IMR-90 (cell line): ENCODE results near the gene ENO2. TPM values are rescaled to one million over a fixed set of nuclear protein-coding genes. Genes with fewer than 3 reads are reported as not detected.

ENCODE experiments used
- ATAC-seq: fragments of 200-7000 bp; cut with Tn5 transposase; 2 replicates; pipeline ENCODE4 v1.9.1; 2020; ENCODE audit warnings: low read depth, mild to moderate bottlenecking, moderate library complexity
- BruUV-seq: library from RNA; stranded (reverse); fragments of 400-500 nt; replicated peaks from 2 replicates; lab custom pipeline; 2021; lab: Mats Ljungman, UMichigan
- CTCF ChIA-PET: fragments of 300-600 bp; formaldehyde crosslinking; extraction: SDS; loops from one replicate; lab custom pipeline; 2021; ENCODE audit warnings: antibody characterized with exemption; lab: Yijun Ruan, JAX
- POLR2A ChIA-PET: fragments of 300-600 bp; sonication (Branson Sonifier 250); formaldehyde crosslinking; loops from one replicate; lab custom pipeline; 2022; ENCODE audit warnings: antibody characterized with exemption; ENCODE audit not compliant: unreplicated experiment; lab: Charles Lee
- DNase-seq: peaks from one replicate; pipeline ENCODE4 v3.0.0; 2013
- H2AFZ ChIP-seq: replicated peaks from 2 replicates; pipeline ENCODE3; 2013; ENCODE audit warnings: low read length, mild to moderate bottlenecking; ENCODE audit not compliant: poor library complexity
- H2AK5ac ChIP-seq: 2 replicates; pipeline ENCODE4 v1.6.1; 2013; ENCODE audit warnings: low read depth, low read length, inconsistent platforms
- H2AK9ac ChIP-seq: replicated peaks from 2 replicates; pipeline ENCODE3; 2013; ENCODE audit warnings: mild to moderate bottlenecking, low read depth, low read length, moderate library complexity; ENCODE audit not compliant: poor library complexity
- H2BK120ac ChIP-seq: 2 replicates; pipeline ENCODE4 v1.6.1; 2013; ENCODE audit warnings: low read depth, low read length, inconsistent platforms
- H2BK15ac ChIP-seq: 3 replicates; pipeline ENCODE4 v1.6.1; 2013; ENCODE audit warnings: low read depth, low read length, inconsistent platforms
- H2BK20ac ChIP-seq: 2 replicates; pipeline ENCODE4 v1.6.1; 2013; ENCODE audit warnings: low read depth, mild to moderate bottlenecking, inconsistent platforms, low read length, moderate library complexity
- H2BK5ac ChIP-seq: 2 replicates; pipeline ENCODE4 v1.6.1; 2013; ENCODE audit warnings: mild to moderate bottlenecking, low read depth, low read length, inconsistent platforms; ENCODE audit not compliant: poor library complexity, severe bottlenecking
- H3K14ac ChIP-seq: replicated peaks from 2 replicates; pipeline ENCODE4 v1.6.1; 2013; ENCODE audit warnings: low read depth, low read length, inconsistent platforms
- H3K18ac ChIP-seq: 2 replicates; pipeline ENCODE4 v1.6.1; 2013; ENCODE audit warnings: low read depth, low read length, control low read depth
- H3K23ac ChIP-seq: 2 replicates; pipeline ENCODE4 v1.6.1; 2013; ENCODE audit warnings: low read depth, low read length, inconsistent platforms
- H3K27ac ChIP-seq: 2 replicates; pipeline ENCODE4 v1.5.1; 2013; ENCODE audit warnings: mild to moderate bottlenecking, control low read depth, low read length; ENCODE audit not compliant: insufficient read depth
- H3K27me3 ChIP-seq: 2 replicates; pipeline ENCODE4 v1.6.1; 2013; ENCODE audit warnings: low read length; ENCODE audit not compliant: control insufficient read depth, insufficient read depth
- H3K36me3 ChIP-seq: 2 replicates; pipeline ENCODE4 v1.6.1; 2013; ENCODE audit warnings: low read length, mixed read lengths; ENCODE audit not compliant: control insufficient read depth, insufficient read depth
- H3K4ac ChIP-seq: 2 replicates; pipeline ENCODE4 v1.6.1; 2013; ENCODE audit warnings: low read depth, low read length, inconsistent platforms
- H3K4me1 ChIP-seq: 2 replicates; pipeline ENCODE4 v1.6.1; 2013; ENCODE audit warnings: low read length, mixed read lengths; ENCODE audit not compliant: control insufficient read depth, insufficient read depth
- H3K4me2 ChIP-seq: 2 replicates; pipeline ENCODE4 v1.6.1; 2013; ENCODE audit warnings: low read depth, mild to moderate bottlenecking, control low read depth, low read length, moderate library complexity
- H3K4me3 ChIP-seq: 2 replicates; pipeline ENCODE4 v1.5.1; 2013; ENCODE audit warnings: low read depth, mild to moderate bottlenecking, control low read depth, low read length, moderate library complexity; ENCODE audit not compliant: insufficient read depth
- H3K56ac ChIP-seq: 2 replicates; pipeline ENCODE4 v1.6.1; 2013; ENCODE audit warnings: low read length, inconsistent platforms; ENCODE audit not compliant: insufficient read depth; ENCODE audit errors: extremely low read depth
- H3K79me1 ChIP-seq, 2 experiments: 2 replicates each; pipeline ENCODE4 v1.6.1; 2013; ENCODE audit warnings: low read length in 2 of 2, inconsistent platforms in 1 of 2, low read depth in 1 of 2
- H3K9ac ChIP-seq: 2 replicates; pipeline ENCODE4 v1.6.1; 2013; ENCODE audit warnings: low read depth, low read length, control low read depth
- H3K9me1 ChIP-seq: 2 replicates; pipeline ENCODE4 v1.6.1; 2013; ENCODE audit warnings: low read length, inconsistent platforms; ENCODE audit not compliant: insufficient read depth
- H3K9me3 ChIP-seq: 2 replicates; pipeline ENCODE4 v1.6.1; 2013; ENCODE audit warnings: low read length; ENCODE audit not compliant: control insufficient read depth, insufficient read depth
- H4K20me1 ChIP-seq: 2 replicates; pipeline ENCODE4 v1.6.1; 2013; ENCODE audit warnings: low read length, inconsistent platforms; ENCODE audit not compliant: insufficient read depth
- H4K5ac ChIP-seq: 2 replicates; pipeline ENCODE4 v1.6.1; 2013; ENCODE audit warnings: mild to moderate bottlenecking, low read depth, low read length, control low read depth
- H4K8ac ChIP-seq, 2 experiments: 2 replicates each; pipeline ENCODE4 v1.6.1; 2013; ENCODE audit warnings: low read depth in 2 of 2, low read length in 2 of 2, control low read depth in 1 of 2, inconsistent platforms in 1 of 2
- H4K91ac ChIP-seq: 2 replicates; pipeline ENCODE4 v1.6.1; 2013; ENCODE audit warnings: low read depth, low read length, inconsistent platforms; ENCODE audit not compliant: insufficient read depth
- CEBPB ChIP-seq: IDR thresholded peaks from 2 replicates; pipeline ENCODE4 v1.6.1; 2012; ENCODE audit warnings: low read depth, low read length, improper control_type of control experiment
- FOS ChIP-seq: fragments of 150-350 bp; IDR thresholded peaks from 2 replicates; pipeline ENCODE4 v1.6.1; 2016; ENCODE audit warnings: low read depth, low read length
- MAZ ChIP-seq: IDR thresholded peaks from 2 replicates; pipeline ENCODE4 v1.6.1; 2012; ENCODE audit warnings: low read depth, mild to moderate bottlenecking, low read length, improper control_type of control experiment, moderate library complexity, borderline replicate concordance
- POLR2A ChIP-seq: IDR thresholded peaks from 2 replicates; pipeline ENCODE4 v1.6.1; 2012; ENCODE audit warnings: mild to moderate bottlenecking, low read depth, low read length
- SMC3 ChIP-seq: fragments of 150-350 bp; IDR thresholded peaks from 2 replicates; pipeline ENCODE4 v1.6.1; 2016; ENCODE audit warnings: low read depth, mild to moderate bottlenecking, antibody characterized with exemption, low read length, moderate library complexity
- USF2 ChIP-seq: fragments of 150-350 bp; IDR thresholded peaks from 2 replicates; pipeline ENCODE4 v1.6.1; 2017; ENCODE audit warnings: mild to moderate bottlenecking, antibody characterized with exemption, low read length, low read depth
- WGBS, 2 experiments: methylation state at CpG; one replicate each; pipeline versions ENCODE4 v1.1.5 to v1.1.7; 2013; ENCODE audit warnings: missing lambda C conversion rate in 2 of 2; ENCODE audit not compliant: insufficient read length in 1 of 2; ENCODE audit errors: extremely low coverage in 2 of 2; 5-methylcytosine and 5-hydroxymethylcytosine counted together
- dilution Hi-C: fragments of 300-500 bp; cut with HindIII; formaldehyde crosslinking; loops from one replicate; pipeline ENCODE4 v1.14.3; 2018; ENCODE audit warnings: low sequenced_read_pairs; ENCODE audit not compliant: unreplicated experiment
- in situ Hi-C: fragments of 300-500 bp; cut with MboI; formaldehyde crosslinking; loops from 3 replicates; pipeline ENCODE4 v1.14.3; 2019; ENCODE audit warnings: low sequenced_read_pairs, inconsistent platforms, mixed read lengths
- intact Hi-C: fragments of 100-400 bp; cut with micrococcal nuclease; formaldehyde crosslinking; loops from 2 replicates; pipeline ENCODE4 v1.10.0; 2022
- polyA plus RNA-seq, 3 experiments: library from polyadenylated mRNA; depleted of rRNA; stranded (reverse); fragments of >200 nt; gene quantifications; 2 replicates each; pipeline ENCODE4 v1.2.3, GENCODE V29; 2012; ENCODE audit warnings: low replicate concordance in 1 of 3
- total RNA-seq: library from RNA; depleted of rRNA; stranded (reverse); fragments of >200 nt; gene quantifications from 2 replicates; pipeline ENCODE4 v1.2.3, GENCODE V29; 2012

The ENO2 gene
- total and polyA plus RNA-seq, 2 of the 4 experiments (the other 2 are of a cell fraction) = 28.3 to 92.8 TPM

- peak overlapping the region; percentile 66 for H2AK5ac ChIP-seq
- H3K9me1 ChIP-seq = no peaks in the 10 kb centered on the region
- CTCF ChIA-PET = interaction anchor here (0.9 to 1.7 kb wide), 4 partner anchors 9 to 152 kb away, joined by 3 to 4 read pairs (median 3); partner anchors contain the start of genes C12orf57, C1RL and RNU7-1
- no TSS peak for BruUV-seq
- peak overlapping the region; percentile 96; a peak in 3 of 4 replicates for H4K8ac ChIP-seq
- no peak overlapping the region; the same call in 2 of the 3 replicates for H2BK15ac ChIP-seq
- ATAC-seq (no peak), DNase-seq (no peak)
- no peak overlapping the region for H3K56ac ChIP-seq
- no peaks in the 10 kb centered on the region for H3K27me3 ChIP-seq
- H3K9me3 ChIP-seq = no peaks in the 10 kb centered on the region
- H2BK5ac ChIP-seq = no peak overlapping the region
- H4K91ac ChIP-seq = peak overlapping the region; percentile 78; the same call in 1 of the 2 replicates
- peaks cover 15% of the 10 kb centered on the region for H3K36me3 ChIP-seq
- H3K23ac ChIP-seq = no peak overlapping the region
- dilution Hi-C loops (no loop called here), intact Hi-C loops (no loop called here), in situ Hi-C loops (loop anchor here (5.0 kb wide), 1 partner anchor 94 kb away; the partner anchor contains the start of gene TPI1)
- H3K4me2 ChIP-seq = no peak overlapping the region
- no peaks in the 10 kb centered on the region for H4K20me1 ChIP-seq
- H2BK120ac ChIP-seq = no peak overlapping the region
- no peak overlapping the region for H3K27ac ChIP-seq
- peak overlapping the region; percentile 53 for H2AK9ac ChIP-seq
- H3K4me1 ChIP-seq = peaks cover 5% of the 10 kb centered on the region; the same call in 1 of the 2 replicates
- no peak overlapping the region for H3K9ac ChIP-seq
- POLR2A ChIA-PET = interaction anchor here (0.5 kb wide), 1 partner anchor 33 kb away, joined by 3 read pairs; no protein-coding TSS in a partner anchor
- TF ChIP-seq FOS (0 out of 2 replicates have a peak, but pooled peaks have one; percentile 4), POLR2A (no peak), USF2 (no peak), MAZ (no peak), CEBPB (no peak), SMC3 (no peak)
- H2AFZ ChIP-seq = peak overlapping the region; percentile 88
- peak overlapping the region; percentile 89 for H4K5ac ChIP-seq
- no peak overlapping the region for H3K14ac ChIP-seq
- H3K18ac ChIP-seq = no peak overlapping the region
- 85% methylated on average over 19 of the region's 24 CpGs; no CpG with 5 or more reads in 1 of the 2 experiments for WGBS, 2 experiments
- peak overlapping the region; percentile 79 for H3K4ac ChIP-seq
- 0 out of 2 replicates have a peak overlapping the region, but pooled peaks have one; percentile 32 for H2BK20ac ChIP-seq
- H3K79me1 ChIP-seq = 0 out of 4 replicates have a peak, but pooled peaks cover 0 to under 1% of the 10 kb centered on the region in 2 experiments
- no peak overlapping the region for H3K4me3 ChIP-seq
Measured at GRCh38 chr12:6961278-6961694, 46.9 kb downstream of the ENO2 start.
